ENCODE data around the gene HIPK2. TPM values are rescaled to one million over a fixed set of nuclear protein-coding genes. Genes with fewer than 3 reads are reported as not detected.

The HIPK2 gene
- total and polyA plus RNA-seq, 10 of the 15 experiments (the other 5 are each of a cell fraction or from before 2014, with no cell fraction given) = 1.7 to 39.0 (median 9.4) TPM

DNA sequence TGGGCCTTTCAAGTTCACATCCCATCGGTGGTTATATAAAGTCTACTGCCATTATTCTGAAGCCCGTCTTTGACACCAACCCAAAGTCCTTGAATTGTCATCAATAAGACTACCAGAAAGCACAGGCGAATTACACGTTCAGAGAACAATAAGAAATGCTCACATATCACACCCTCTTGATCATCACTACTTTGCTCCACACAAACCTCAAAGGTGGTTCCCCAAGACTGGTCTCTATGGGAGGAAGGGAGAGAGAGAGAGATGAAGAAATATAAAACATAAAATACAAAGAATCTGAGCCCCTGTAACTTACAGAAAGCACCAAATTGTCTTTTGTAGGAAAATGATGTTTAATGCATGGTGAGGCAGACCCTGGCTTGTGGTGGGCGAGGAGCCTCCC is 4.4 kb downstream of the HIPK2 start (continued):
- TF ChIP-seq CHD2 (IDR thresholded peaks at IDR 0.05; ENCODE audit: borderline replicate concordance, low read depth, low read length) = no peak
- TF ChIP-seq GATAD2B (conservative IDR thresholded peaks at IDR 0.05; ENCODE audit: low read depth) = no peak
- TF ChIP-seq ATF7 (IDR thresholded peaks at IDR 0.05; ENCODE audit: low read depth) = 0 out of 2 replicates have a peak, but pooled peaks have one; percentile 7

GRCh38 chr7:139772873-139773272 is 4.9 kb downstream of the HIPK2 start:
- 0 out of 2 replicates have a peak, but pooled peaks have one; percentile 33 for TF ChIP-seq SPI1 (IDR thresholded peaks at IDR 0.05; ENCODE audit: borderline replicate concordance, insufficient read depth, low read depth, low read length)
- TF ChIP-seq NFIC (IDR thresholded peaks at IDR 0.05; ENCODE audit: low read depth, low read length) = no peak
- no peak for TF ChIP-seq ZSCAN29 (IDR thresholded peaks at IDR 0.05)
- TF ChIP-seq IRF4 (IDR thresholded peaks at IDR 0.05; ENCODE audit: low read depth, low read length) = 0 out of 2 replicates have a peak, but pooled peaks have one; percentile 10
- TF ChIP-seq POLR2AphosphoS5 (IDR thresholded peaks at IDR 0.05; ENCODE audit: low read length) = no peak
- FAIRE-seq (no peak), ATAC-seq (no peak), DNase-seq (ENCODE audit: low read depth, low spot score) (no peak)
- ChIA-PET SMC1A (ENCODE audit: uncharacterized antibody, unreplicated experiment) (interaction anchor here (0.7 to 10.0 kb wide), 7 partner anchors 24 to 230 kb away, joined by 3 to 74 read pairs (median 4); no protein-coding TSS in a partner anchor), POLR2A (interaction anchor here (1.1 kb wide), 1 partner anchor 126 kb away, joined by 4 read pairs; no protein-coding TSS in a partner anchor), CTCF (interaction anchor here (0.7 to 1.3 kb wide), 6 partner anchors 125 to 234 kb away, joined by 3 to 6 read pairs (median 4); no protein-coding TSS in a partner anchor), RAD21 (ENCODE audit: unreplicated experiment) (interaction anchor here (1.7 to 3.8 kb wide), 3 partner anchors 47 to 126 kb away, joined by 4 to 22 read pairs (median 19); no protein-coding TSS in a partner anchor)
- H3K9ac ChIP-seq (ENCODE audit: control insufficient read depth, insufficient read depth, low read length) = no peak overlapping the region
- H4K20me1 ChIP-seq (ENCODE audit: control insufficient read depth, insufficient read depth) = no peaks in the 10 kb centered on the region
- H3K4me3 ChIP-seq = peak overlapping the region; percentile 38; the same call in 1 of the 2 replicates
- BruUV-seq (replicated peaks) = no TSS peak
- in situ Hi-C loops (cut with MboI) = loop anchor here (5.0 kb wide), 2 partner anchors 126 to 229 kb away; no protein-coding TSS in a partner anchor
- H3K27ac ChIP-seq (ENCODE audit: control insufficient read depth, insufficient read depth) = peak overlapping the region; percentile 20; the same call in 1 of the 2 replicates
- intact Hi-C loops (cut with micrococcal nuclease; ENCODE audit: unreplicated experiment) = loop anchor here (5.0 kb wide), 1 partner anchor 171 kb away; no protein-coding TSS in a partner anchor
- peaks cover 0 to 3% of the 10 kb centered on the region in 2 experiments; a peak in 1 of 4 replicates for H3K36me3 ChIP-seq (ENCODE audit: control insufficient read depth in 2 of 2, insufficient read depth in 2 of 2, low read length in 1 of 2)
- H3K27me3 ChIP-seq (replicated peaks in 1 of 2; ENCODE audit: control insufficient read depth in 2 of 2, insufficient read depth in 2 of 2, low read length in 1 of 2) = no peaks in the 10 kb centered on the region
- no peak overlapping the region for H2AFZ ChIP-seq (ENCODE audit: control insufficient read depth, low read depth, low read length)
- WGBS (ENCODE audit: insufficient coverage, insufficient replicate concordance, low lambda C conversion rate, missing lambda C conversion rate) = 58% methylated on average over 6 of the region's 6 CpGs
- H3K4me2 ChIP-seq (ENCODE audit: control insufficient read depth, insufficient read depth) = peak overlapping the region; percentile 46
- peaks cover 62% of the 10 kb centered on the region for H3K79me2 ChIP-seq (ENCODE audit: control insufficient read depth, insufficient read depth, low read length)
- peaks cover 39% of the 10 kb centered on the region for H3K4me1 ChIP-seq (ENCODE audit: control insufficient read depth, insufficient read depth, low read length)
- H3K9me3 ChIP-seq (replicated peaks; ENCODE audit: control insufficient read depth, insufficient read depth, low read length) = no peaks in the 10 kb centered on the region

Data from GM12878 (cell line).